GM18507 (cell line): ENCODE data around the gene SLC13A2.

Experiments
- DNase-seq: peaks from one replicate; pipeline ENCODE4 v3.0.0; 2011; ENCODE audit warnings: low read depth; ENCODE audit not compliant: insufficient read length; ENCODE audit errors: extremely low spot score
- FAIRE-seq: peaks from 2 replicates; lab custom pipeline; 2011; peaks lifted over from hg19 to GRCh38; lab: Jason Lieb, UNC

The SLC13A2 gene

GRCh38 chr17:28528327-28529012 lies 55.0 kb downstream of the SLC13A2 start:
- no peak for FAIRE-seq

DNA sequence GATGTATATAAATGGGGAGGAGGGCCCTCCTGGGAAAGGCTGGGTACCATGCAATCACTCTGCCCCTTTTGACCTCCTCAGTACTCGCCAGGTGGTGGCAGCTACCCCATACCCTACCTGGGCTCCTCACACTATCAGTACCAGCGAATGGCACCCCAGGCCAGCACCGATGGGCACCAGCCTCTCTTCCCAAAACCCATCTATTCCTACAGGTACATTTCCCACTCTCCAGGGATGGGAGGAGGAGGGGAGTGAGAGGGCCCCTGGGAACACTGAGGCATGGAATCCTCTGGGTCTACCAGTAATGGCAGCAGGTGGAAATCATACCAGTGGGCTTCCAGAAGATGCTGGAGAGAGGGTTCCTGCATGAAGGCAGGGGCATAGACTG lies 55.6 kb downstream of the SLC13A2 start:
- FAIRE-seq (no peak), DNase-seq (no peak)

More at GRCh38 chr17:28528327-28529012, 55.0 kb downstream of the SLC13A2 start:
- DNase-seq, result no peak

DNA sequence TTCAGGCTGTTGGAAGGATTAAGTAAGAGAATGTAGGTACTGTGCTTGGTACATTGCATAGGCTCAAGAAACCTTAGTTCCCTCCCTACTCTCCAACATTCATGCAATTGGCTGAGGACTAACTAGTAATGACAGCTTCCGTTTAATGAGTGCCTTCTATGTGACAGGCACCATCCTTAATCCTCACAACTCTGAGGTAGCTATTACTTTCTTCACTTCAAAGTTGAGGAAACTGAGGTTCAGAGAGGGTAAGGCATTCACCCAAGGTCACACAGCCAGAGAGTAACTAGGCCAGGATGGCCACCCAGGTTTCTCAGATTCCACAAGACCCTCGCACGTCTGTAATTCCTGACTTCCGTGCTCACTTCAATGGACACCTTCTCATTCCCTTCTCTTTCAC lies 56.8 kb downstream of the SLC13A2 start:
- FAIRE-seq (no peak), DNase-seq (no peak)

- DNase-seq, result no peak
- no peak for FAIRE-seq
These were observed 57.5 kb downstream of the SLC13A2 start for GRCh38 chr17:28530926-28531325.

GRCh38 chr17:28532050-28532960 lies 58.9 kb downstream of the SLC13A2 start:
- DNase-seq, result no peak

GRCh38 chr17:28533091-28533807 lies 59.8 kb downstream of the SLC13A2 start:
- FAIRE-seq, result no peak
- no peak for DNase-seq

More at GRCh38 chr17:28532050-28532960, 58.9 kb downstream of the SLC13A2 start:
- no peak for FAIRE-seq

DNA sequence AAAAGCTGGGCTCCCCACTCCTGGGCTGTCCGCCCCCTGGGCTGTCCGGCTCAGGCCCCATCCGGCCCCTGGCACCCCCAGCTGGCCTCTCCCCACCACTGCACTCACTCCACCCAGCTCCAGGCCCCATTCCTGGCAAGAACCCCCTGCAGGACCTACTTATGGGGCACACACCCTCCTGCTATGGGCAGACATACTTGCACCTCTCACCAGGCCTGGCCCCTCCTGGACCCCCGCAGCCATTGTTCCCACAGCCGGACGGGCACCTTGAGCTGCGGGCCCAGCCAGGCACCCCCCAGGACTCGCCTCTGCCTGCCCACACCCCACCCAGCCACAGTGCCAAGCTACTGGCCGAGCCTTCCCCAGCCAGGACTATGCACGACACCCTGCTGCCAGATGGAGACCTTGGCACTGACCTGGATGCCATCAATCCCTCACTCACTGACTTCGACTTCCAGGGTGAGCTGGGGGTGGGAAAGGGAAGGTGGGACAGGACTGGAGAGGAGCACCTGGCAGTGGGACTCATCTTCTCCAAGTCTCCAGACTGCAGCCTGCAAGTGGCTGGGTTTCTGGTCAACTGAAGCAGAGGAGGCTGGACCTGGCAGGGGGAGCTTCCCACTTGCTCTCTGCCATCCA lies 61.4 kb downstream of the SLC13A2 start:
- DNase-seq (no peak), FAIRE-seq (no peak)

- FAIRE-seq (no peak), DNase-seq (no peak)
These were observed 63.2 kb downstream of the SLC13A2 start for GRCh38 chr17:28536532-28537218.

GRCh38 chr17:28537219-28537610 lies 63.8 kb downstream of the SLC13A2 start:
- DNase-seq, result no peak

GRCh38 chr17:28538296-28538895 lies 65.0 kb downstream of the SLC13A2 start:
- FAIRE-seq (no peak), DNase-seq (no peak)

More at GRCh38 chr17:28537219-28537610, 63.8 kb downstream of the SLC13A2 start:
- no peak for FAIRE-seq

DNA sequence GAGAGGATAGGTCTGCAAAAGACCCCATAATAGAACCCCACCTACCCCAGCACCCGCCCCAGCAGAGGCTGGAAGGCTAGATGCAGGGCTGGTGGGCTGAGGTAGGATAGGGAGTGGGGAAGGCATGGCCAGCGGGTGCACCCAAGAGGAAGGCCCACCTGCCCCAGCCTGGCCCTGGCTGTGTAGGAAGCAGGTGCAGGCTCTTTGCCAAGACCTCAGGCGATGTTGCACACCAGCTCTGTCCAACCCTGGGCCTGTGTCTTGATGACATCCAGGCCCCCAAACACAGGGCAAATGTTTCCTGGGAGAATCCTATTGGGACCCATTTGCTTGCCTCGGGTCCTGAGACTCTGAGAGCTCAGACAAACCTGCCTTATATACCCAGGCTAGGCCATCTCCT lies 66.8 kb downstream of the SLC13A2 start:
- no peak for FAIRE-seq
- no peak for DNase-seq

GRCh38 chr17:28541439-28541838 lies 68.0 kb downstream of the SLC13A2 start:
- DNase-seq, result no peak
- no peak for FAIRE-seq

DNA sequence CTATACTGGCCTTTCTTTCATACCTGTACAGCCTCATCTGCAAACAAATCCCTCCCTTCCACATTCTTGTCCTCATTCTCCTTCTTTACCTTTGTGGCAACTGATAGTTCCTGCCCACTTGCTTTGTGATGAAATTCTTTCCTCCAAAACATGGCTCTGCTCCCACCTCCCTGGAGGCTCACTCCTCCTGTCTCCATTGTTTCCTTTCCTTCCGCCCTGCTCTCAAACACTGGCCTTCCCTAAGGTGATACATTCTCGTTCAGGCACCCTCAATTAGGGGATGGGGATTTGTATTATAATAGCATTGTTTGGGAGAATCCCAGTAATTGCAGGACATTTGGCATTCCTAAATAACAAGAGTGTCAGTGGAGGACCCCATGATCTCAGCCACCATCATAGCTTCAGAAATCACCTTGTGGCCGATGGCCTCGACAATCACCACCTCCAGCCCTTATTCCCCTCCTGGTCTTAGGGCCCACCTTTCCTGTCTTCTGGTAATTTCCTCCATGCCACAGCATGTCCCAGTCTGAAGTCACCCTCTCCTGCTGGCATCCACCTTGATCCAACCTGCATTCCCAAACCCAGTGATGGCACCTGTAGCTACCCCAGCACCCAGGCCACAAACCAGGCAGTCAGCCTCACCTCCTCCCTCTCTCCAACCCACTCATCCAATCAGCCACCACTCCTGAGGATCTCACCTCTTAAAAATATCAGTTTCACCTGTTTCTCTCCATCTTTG lies 71.1 kb downstream of the SLC13A2 start:
- DNase-seq (no peak), FAIRE-seq (no peak)

- FAIRE-seq (no peak), DNase-seq (no peak)
These were observed 71.7 kb downstream of the SLC13A2 start for GRCh38 chr17:28545141-28545503.

DNA sequence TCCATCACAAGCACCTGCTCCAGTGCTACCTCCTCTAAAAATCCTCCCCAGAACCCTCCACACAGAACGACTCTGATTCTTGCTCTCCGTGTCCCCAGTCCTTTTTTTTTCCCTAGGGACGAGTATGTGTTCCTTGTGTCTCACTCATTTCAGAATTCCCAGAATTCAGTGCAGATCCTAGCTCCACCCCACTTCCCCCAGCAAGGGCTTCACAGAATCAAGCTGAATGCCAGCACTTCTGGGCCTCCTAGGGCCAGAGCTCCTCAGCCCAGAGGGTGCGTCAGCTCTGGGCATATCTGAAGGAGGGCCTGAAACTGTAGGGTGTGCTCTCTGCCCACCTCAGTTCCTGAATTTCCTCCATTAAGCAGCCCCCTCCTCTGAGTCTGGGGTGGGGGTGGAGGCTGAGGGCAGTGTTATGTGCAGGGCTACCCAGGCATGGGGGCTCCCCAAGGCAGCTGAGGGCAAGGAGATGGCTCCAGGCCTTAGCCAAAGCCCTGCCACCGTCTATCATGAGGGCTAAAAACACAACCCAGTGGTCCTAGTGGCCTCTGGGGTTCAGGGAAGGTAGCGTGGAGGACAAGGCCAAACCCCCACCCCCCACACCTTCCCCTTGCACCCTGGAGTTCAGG lies 72.5 kb downstream of the SLC13A2 start:
- DNase-seq (no peak), FAIRE-seq (no peak)

DNA sequence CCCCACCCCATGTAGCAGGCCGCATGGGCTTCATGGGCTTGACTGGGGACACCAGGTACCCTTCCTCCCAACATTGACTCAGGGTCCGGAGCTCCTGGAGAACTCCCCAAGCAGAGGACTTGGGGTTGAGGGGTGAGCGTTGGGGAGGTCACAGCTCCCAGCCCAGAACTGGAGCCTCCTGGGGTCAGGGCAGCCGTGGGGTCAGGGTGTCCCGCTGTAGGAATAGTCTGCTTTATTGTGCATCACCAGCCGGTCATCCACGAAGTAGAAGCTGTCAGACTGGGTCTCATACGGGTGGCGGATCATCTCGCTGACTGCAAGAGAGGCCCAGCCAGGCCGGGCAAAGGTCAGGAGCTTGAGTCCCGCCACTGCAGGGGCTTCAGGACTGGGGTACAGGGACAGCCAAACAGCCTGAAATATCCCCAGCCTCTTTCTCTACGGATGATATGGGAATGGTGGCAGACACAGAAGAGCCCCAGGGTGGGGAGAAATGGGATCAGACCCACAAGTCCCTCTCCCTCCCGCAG lies 73.7 kb downstream of the SLC13A2 start:
- FAIRE-seq (no peak), DNase-seq (no peak)
